HG02571 (cell line): ENCODE data around the gene RIPPLY1.
"Not testable (repeated sequence)": the region's sequence is repeated elsewhere in the genome, so short reads cannot be mapped to it uniquely, and the experiment has no call there.

Experiments used
- ATAC-seq: cut with Tn5 transposase; IDR thresholded peaks from one replicate; pipeline ENCODE4 v1.9.1; 2021; ENCODE audit warnings: mild to moderate bottlenecking, moderate library complexity; ENCODE audit not compliant: unreplicated experiment

The RIPPLY1 gene

GRCh38 chrX:106917830-106918500 lies 14.8 kb upstream of the RIPPLY1 start:
- no peak for ATAC-seq

- no peak for ATAC-seq
Observed at GRCh38 chrX:106912864-106913263, 9.7 kb upstream of the RIPPLY1 start.

- ATAC-seq = no peak
Observed at GRCh38 chrX:106906361-106906760, 3.2 kb upstream of the RIPPLY1 start.

GRCh38 chrX:106905064-106905708 lies 2.0 kb upstream of the RIPPLY1 start:
- no peak for ATAC-seq

GRCh38 chrX:106903856-106904528 lies 851 bp upstream of the RIPPLY1 start:
- ATAC-seq = no peak

GRCh38 chrX:106902684-106903083 lies 457 bp downstream of the RIPPLY1 start:
- ATAC-seq = no peak

- no peak for ATAC-seq
Observed at GRCh38 chrX:106901781-106902219, 1.3 kb downstream of the RIPPLY1 start.

- ATAC-seq = no peak
Observed at GRCh38 chrX:106901341-106901740, 1.8 kb downstream of the RIPPLY1 start.

- no peak for ATAC-seq
Observed at GRCh38 chrX:106899841-106900240, 3.3 kb downstream of the RIPPLY1 start.

GRCh38 chrX:106899276-106899675 lies 3.9 kb downstream of the RIPPLY1 start:
- ATAC-seq = no peak

GRCh38 chrX:106898462-106898861 lies 4.7 kb downstream of the RIPPLY1 start:
- ATAC-seq = peak; percentile 62

- no peak for ATAC-seq
Observed at GRCh38 chrX:106897259-106897658, 5.9 kb downstream of the RIPPLY1 start.

GRCh38 chrX:106894978-106895452 lies 8.1 kb downstream of the RIPPLY1 start:
- ATAC-seq = no peak

GRCh38 chrX:106894392-106894909 lies 8.7 kb downstream of the RIPPLY1 start:
- ATAC-seq = no peak

- no peak for ATAC-seq
Observed at GRCh38 chrX:106891762-106892460, 11.2 kb downstream of the RIPPLY1 start.

- ATAC-seq = no peak
Observed at GRCh38 chrX:106889468-106889867, 13.7 kb downstream of the RIPPLY1 start.

- ATAC-seq = no peak
Observed at GRCh38 chrX:106875151-106875550, 28.0 kb downstream of the RIPPLY1 start.

- no peak for ATAC-seq
Observed at GRCh38 chrX:106874075-106874474, 29.1 kb downstream of the RIPPLY1 start.

- not testable (repeated sequence) for ATAC-seq
Observed at GRCh38 chrX:106872796-106873195, 30.3 kb downstream of the RIPPLY1 start.

- ATAC-seq = no peak
Observed at GRCh38 chrX:106863697-106864096, 39.4 kb downstream of the RIPPLY1 start.
